CD4-positive, CD25-positive, alpha-beta regulatory T cell (primary cell): ENCODE results near the gene CHN2. TPM values are rescaled to one million over a fixed set of nuclear protein-coding genes. Genes with fewer than 3 reads are reported as not detected.

Source experiments
- ATAC-seq, 2 donors: fragments of 150-1000 bp; cut with Tn5 transposase; one replicate each; pipeline ENCODE4 v1.10.0; 2021; ENCODE audit warnings: low read depth in 2 of 2, moderate number of reproducible peaks in 2 of 2, moderate library complexity in 1 of 2
- DNase-seq, 3 donors: peaks; one replicate each; pipeline versions ENCODE4 v3.0.0 to v3.0.0-alpha.2; 2012 to 2022; ENCODE audit warnings: mixed read lengths in 1 of 3
- H3K27ac ChIP-seq: one replicate; pipeline ENCODE4 v1.7.0; 2013; ENCODE audit warnings: mild to moderate bottlenecking, low read length; ENCODE audit not compliant: insufficient read depth, poor library complexity, severe bottlenecking
- H3K27me3 ChIP-seq: one replicate; pipeline ENCODE4 v1.7.0; 2013; ENCODE audit warnings: low read length; ENCODE audit not compliant: control insufficient read depth, insufficient read depth
- H3K36me3 ChIP-seq: one replicate; pipeline ENCODE4 v1.7.0; 2013; ENCODE audit warnings: mild to moderate bottlenecking, low read length, moderate library complexity; ENCODE audit not compliant: control insufficient read depth, insufficient read depth
- H3K4me1 ChIP-seq: 2 replicates; pipeline ENCODE4 v1.7.0; 2013; ENCODE audit warnings: mild to moderate bottlenecking, low read length; ENCODE audit not compliant: insufficient read depth, control insufficient read depth, poor library complexity, severe bottlenecking
- H3K4me3 ChIP-seq: one replicate; pipeline ENCODE4 v1.7.0; 2013; ENCODE audit warnings: low read depth, mild to moderate bottlenecking, low read length, moderate library complexity
- H3K9me3 ChIP-seq, 2 experiments: 1 replicate in 1 of 2; 2 replicates in 1 of 2; pipeline ENCODE4 v1.7.0; 2013; ENCODE audit warnings: low read length in 2 of 2, mild to moderate bottlenecking in 1 of 2, moderate library complexity in 1 of 2; ENCODE audit not compliant: control insufficient read depth in 2 of 2
- H3K27ac Mint-ChIP-seq, 3 donors: one replicate each; pipeline ENCODE4 v1.8.0; 2020 to 2022; ENCODE audit warnings: mild to moderate bottlenecking in 3 of 3, mixed read lengths in 3 of 3, moderate library complexity in 2 of 3
- H3K27me3 Mint-ChIP-seq: one replicate; pipeline ENCODE4 v1.8.0; 2022; ENCODE audit warnings: mild to moderate bottlenecking, mixed read lengths
- H3K36me3 Mint-ChIP-seq: one replicate; pipeline ENCODE4 v1.8.0; 2020; ENCODE audit warnings: mixed read lengths
- H3K4me1 Mint-ChIP-seq, 4 donors: one replicate each; pipeline ENCODE4 v1.8.0; 2020 to 2022; ENCODE audit warnings: mixed read lengths in 4 of 4, mild to moderate bottlenecking in 1 of 4
- H3K4me3 Mint-ChIP-seq, 4 donors: one replicate each; pipeline ENCODE4 v1.8.0; 2020 to 2022; ENCODE audit warnings: mild to moderate bottlenecking in 4 of 4, mixed read lengths in 4 of 4, moderate library complexity in 3 of 4
- H3K9me3 Mint-ChIP-seq, 7 donors: one replicate each; pipeline ENCODE4 v1.8.0; 2020 to 2022; ENCODE audit warnings: mixed read lengths in 7 of 7, mild to moderate bottlenecking in 3 of 7, moderate library complexity in 2 of 7
- polyA plus RNA-seq, 4 donors: library from polyadenylated mRNA; unstranded; fragments of 300-500 nt; fragmentation: Illumina TruSeq; gene quantifications; one replicate each; pipeline ENCODE4 v1.2.3, GENCODE V29; 2021
- total RNA-seq: library from RNA; stranded (reverse); gene quantifications from one replicate; pipeline ENCODE4 v1.2.3, GENCODE V29; 2022

The CHN2 gene
- total and polyA plus RNA-seq, 5 donors from 2014 or later = 0.55 to 1.7 TPM; not detected in 3

DNA sequence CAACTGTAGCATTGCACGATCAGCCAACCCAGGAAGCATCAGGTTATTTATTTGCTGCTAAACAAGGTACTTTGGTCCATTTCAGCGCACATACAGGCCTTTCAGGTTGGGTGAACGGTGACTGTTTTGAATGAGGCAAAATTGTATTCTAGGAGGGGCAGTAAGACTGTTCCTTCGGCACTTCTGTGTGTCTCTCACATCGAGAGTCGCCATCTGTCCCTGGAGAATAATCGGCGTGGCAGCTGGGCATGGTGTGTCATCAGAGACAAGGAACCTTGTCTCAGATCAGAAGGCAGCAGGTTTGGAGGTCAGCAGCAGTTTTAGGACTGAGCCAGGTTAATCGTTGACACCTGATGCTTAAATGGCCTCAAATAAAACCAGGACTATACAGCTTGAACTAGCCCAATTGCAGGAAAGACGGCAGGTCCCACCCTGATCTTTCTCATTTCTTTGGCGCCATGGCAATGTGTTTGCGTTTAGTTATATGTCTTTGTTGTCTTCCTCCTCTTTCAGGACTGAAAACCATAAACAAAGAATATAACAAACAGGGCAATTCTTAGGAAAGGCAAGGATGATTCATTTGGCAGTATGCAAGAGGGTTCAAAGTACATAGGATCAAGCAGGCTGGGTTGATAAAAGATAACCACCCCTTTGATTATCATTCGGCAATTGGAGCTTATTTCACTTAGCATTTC is 277.0 kb downstream of the CHN2 start:
- Mint-ChIP-seq H3K27ac (no peak overlapping the region), H3K9me3 (peaks cover 0 to 1% (median 0%) of the 10 kb centered on the region in 7 donors), H3K4me1 (no peaks in the 10 kb centered on the region), H3K4me3 (no peak overlapping the region), H3K27me3 (no peaks in the 10 kb centered on the region), H3K36me3 (no peaks in the 10 kb centered on the region)
- no peaks in the 10 kb centered on the region for H3K36me3 ChIP-seq
- H3K4me3 ChIP-seq = no peak overlapping the region
- H3K4me1 ChIP-seq = no peaks in the 10 kb centered on the region
- H3K27ac ChIP-seq = no peak overlapping the region
- no peak for ATAC-seq
- no peaks in the 10 kb centered on the region for H3K27me3 ChIP-seq
- no peaks in the 10 kb centered on the region for H3K9me3 ChIP-seq
- DNase-seq = no peak

DNA sequence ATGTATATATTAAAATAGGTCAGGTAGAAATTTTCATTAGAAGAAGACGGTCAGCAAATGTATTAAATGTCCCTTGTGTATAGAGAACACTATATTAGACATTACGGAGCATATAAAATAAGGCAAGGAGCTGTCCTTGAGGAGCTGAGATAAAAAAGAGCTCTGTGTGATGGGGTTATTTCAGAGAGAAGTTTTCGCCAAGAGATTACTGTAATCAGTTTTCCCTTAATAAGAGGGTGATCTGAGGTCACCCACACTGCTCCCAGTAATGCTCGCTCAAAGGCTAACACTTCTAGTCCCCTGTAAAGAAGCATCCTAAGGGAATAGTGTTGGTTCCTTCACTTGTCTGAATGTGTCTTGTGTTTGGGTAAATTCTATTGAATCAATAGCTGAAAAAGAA is 282.3 kb downstream of the CHN2 start:
- no peaks in the 10 kb centered on the region for H3K27me3 Mint-ChIP-seq
- H3K27me3 ChIP-seq = no peaks in the 10 kb centered on the region
- no peaks in the 10 kb centered on the region for H3K36me3 ChIP-seq
- peaks cover 0 to 1% (median 0%) of the 10 kb centered on the region in 7 donors for H3K9me3 Mint-ChIP-seq
- H3K27ac ChIP-seq = no peak overlapping the region
- H3K4me3 Mint-ChIP-seq = no peak overlapping the region
- no peak overlapping the region for H3K4me3 ChIP-seq
- H3K27ac Mint-ChIP-seq = no peak overlapping the region
- H3K4me1 ChIP-seq = no peaks in the 10 kb centered on the region
- ATAC-seq (no peak), DNase-seq (no peak)
- H3K4me1 Mint-ChIP-seq = no peaks in the 10 kb centered on the region
- H3K9me3 ChIP-seq = no peaks in the 10 kb centered on the region
- H3K36me3 Mint-ChIP-seq = no peaks in the 10 kb centered on the region

DNA sequence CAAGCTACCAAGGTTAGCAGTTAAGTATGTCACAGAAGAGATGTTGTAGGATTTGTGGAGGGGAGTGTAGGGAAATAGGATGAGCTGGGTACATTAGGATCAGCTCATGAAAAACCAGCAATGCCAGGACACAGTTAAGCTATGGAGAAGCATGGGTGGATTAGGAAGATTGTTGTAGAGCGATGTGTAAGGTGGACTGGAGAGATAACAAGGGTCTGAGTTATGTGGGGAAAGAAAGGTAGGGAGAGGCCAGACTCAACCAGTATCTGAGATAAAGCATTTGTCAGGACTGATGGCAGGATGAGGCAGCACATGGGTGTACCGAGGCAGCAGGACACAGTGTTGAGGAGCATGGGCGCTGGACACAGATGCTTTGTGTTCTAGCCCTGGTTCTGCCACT is 283.7 kb downstream of the CHN2 start:
- Mint-ChIP-seq H3K27me3 (no peaks in the 10 kb centered on the region), H3K4me1 (no peaks in the 10 kb centered on the region), H3K36me3 (no peaks in the 10 kb centered on the region), H3K4me3 (no peak overlapping the region), H3K27ac (no peak overlapping the region), H3K9me3 (peaks cover 0 to 1% (median 0%) of the 10 kb centered on the region in 7 donors)
- no peak overlapping the region for H3K4me3 ChIP-seq
- no peaks in the 10 kb centered on the region for H3K9me3 ChIP-seq
- ATAC-seq = no peak
- no peak for DNase-seq
- no peaks in the 10 kb centered on the region for H3K27me3 ChIP-seq
- H3K27ac ChIP-seq = no peak overlapping the region
- no peaks in the 10 kb centered on the region for H3K4me1 ChIP-seq
- no peaks in the 10 kb centered on the region for H3K36me3 ChIP-seq

GRCh38 chr7:29478687-29479240 is 284.2 kb downstream of the CHN2 start:
- H3K27ac Mint-ChIP-seq = no peak overlapping the region
- H3K27me3 ChIP-seq = no peaks in the 10 kb centered on the region
- H3K9me3 ChIP-seq = no peaks in the 10 kb centered on the region

DNA sequence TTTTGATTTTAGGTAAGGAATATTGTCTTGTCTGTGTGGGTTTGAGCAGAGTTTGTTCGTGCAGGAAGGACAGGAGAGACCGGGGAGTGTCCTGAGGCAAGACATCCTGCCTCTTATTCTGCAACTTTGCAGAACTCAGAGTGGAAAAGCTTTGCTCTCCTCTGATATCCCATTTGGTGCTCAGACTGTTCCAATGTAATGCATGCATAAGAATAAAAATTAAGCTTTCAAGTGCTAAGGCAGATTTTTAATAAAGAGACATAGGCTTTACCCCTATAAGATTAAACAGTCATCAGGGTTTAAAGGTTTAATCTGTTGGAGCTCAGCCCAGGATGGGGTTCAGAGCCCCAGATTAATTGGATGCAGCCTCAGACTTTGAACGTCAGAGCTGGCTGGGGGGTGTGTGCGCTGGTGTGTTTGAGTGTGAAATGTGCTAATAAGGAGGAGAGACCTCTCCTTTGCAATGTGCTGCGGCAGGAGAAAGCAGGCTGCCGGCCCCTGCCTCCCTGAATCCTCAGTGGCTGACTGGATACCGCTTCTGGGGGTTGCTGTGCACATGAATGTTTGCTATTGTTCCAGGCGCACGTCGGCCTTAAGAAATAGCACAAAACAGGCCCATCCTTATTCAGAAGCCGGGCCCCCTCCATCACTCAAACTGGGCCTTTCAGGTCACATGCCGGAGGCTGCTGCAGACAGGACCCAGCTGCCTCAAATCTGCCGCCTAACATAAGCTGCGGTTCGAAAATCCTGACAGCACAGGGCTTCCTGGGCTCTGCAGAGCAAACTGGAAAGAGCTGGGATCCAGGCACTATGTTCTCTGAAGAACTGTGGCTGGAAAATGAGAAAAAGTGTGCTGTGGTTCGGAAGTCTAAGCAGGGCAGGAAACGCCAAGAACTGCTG is 285.0 kb downstream of the CHN2 start:
- ATAC-seq (no peak), DNase-seq (no peak)
- H3K9me3 Mint-ChIP-seq = peaks cover 0 to 1% (median 0%) of the 10 kb centered on the region in 7 donors

More at GRCh38 chr7:29478687-29479240, 284.2 kb downstream of the CHN2 start:
- Histone ChIP-seq H3K4me3 (no peak overlapping the region), H3K36me3 (no peaks in the 10 kb centered on the region), H3K27ac (no peak overlapping the region), H3K4me1 (no peaks in the 10 kb centered on the region)
- Mint-ChIP-seq H3K4me1 (no peaks in the 10 kb centered on the region), H3K36me3 (no peaks in the 10 kb centered on the region), H3K27me3 (no peaks in the 10 kb centered on the region), H3K4me3 (no peak overlapping the region), H3K9me3 (peaks cover 0 to 1% (median 0%) of the 10 kb centered on the region in 7 donors)
- ATAC-seq = no peak
- DNase-seq = no peak

GRCh38 chr7:29480451-29480850 is 285.9 kb downstream of the CHN2 start:
- H3K27me3 Mint-ChIP-seq = no peaks in the 10 kb centered on the region
- ATAC-seq = no peak
- no peaks in the 10 kb centered on the region for H3K9me3 Mint-ChIP-seq
- Histone ChIP-seq H3K27me3 (no peaks in the 10 kb centered on the region), H3K9me3 (no peaks in the 10 kb centered on the region), H3K4me1 (no peaks in the 10 kb centered on the region), H3K27ac (no peak overlapping the region), H3K36me3 (no peaks in the 10 kb centered on the region), H3K4me3 (no peak overlapping the region)
- H3K27ac Mint-ChIP-seq = no peak overlapping the region
- no peak for DNase-seq
- no peaks in the 10 kb centered on the region for H3K4me1 Mint-ChIP-seq
- H3K36me3 Mint-ChIP-seq = no peaks in the 10 kb centered on the region
- no peak overlapping the region for H3K4me3 Mint-ChIP-seq

More for the DNA sequence above, 285.0 kb downstream of the CHN2 start:
- Histone ChIP-seq H3K27me3 (no peaks in the 10 kb centered on the region), H3K4me1 (no peaks in the 10 kb centered on the region), H3K27ac (no peak overlapping the region), H3K9me3 (no peaks in the 10 kb centered on the region), H3K36me3 (no peaks in the 10 kb centered on the region), H3K4me3 (no peak overlapping the region)
- H3K27me3 Mint-ChIP-seq = no peaks in the 10 kb centered on the region
- H3K4me3 Mint-ChIP-seq = no peak overlapping the region
- no peaks in the 10 kb centered on the region for H3K36me3 Mint-ChIP-seq
- H3K27ac Mint-ChIP-seq = no peak overlapping the region
- no peaks in the 10 kb centered on the region for H3K4me1 Mint-ChIP-seq

- Mint-ChIP-seq H3K27me3 (no peaks in the 10 kb centered on the region), H3K27ac (no peak overlapping the region), H3K36me3 (no peaks in the 10 kb centered on the region), H3K4me3 (no peak overlapping the region), H3K4me1 (no peaks in the 10 kb centered on the region), H3K9me3 (no peaks in the 10 kb centered on the region)
- ATAC-seq (no peak), DNase-seq (no peak)
- no peak overlapping the region for H3K4me3 ChIP-seq
- no peaks in the 10 kb centered on the region for H3K4me1 ChIP-seq
- no peaks in the 10 kb centered on the region for H3K36me3 ChIP-seq
- H3K27ac ChIP-seq = no peak overlapping the region
- H3K9me3 ChIP-seq = no peaks in the 10 kb centered on the region
- H3K27me3 ChIP-seq = no peaks in the 10 kb centered on the region
Observed at GRCh38 chr7:29480934-29481651, 286.5 kb downstream of the CHN2 start.
